ENCODE measurements around the gene DENND1A.

DNA sequence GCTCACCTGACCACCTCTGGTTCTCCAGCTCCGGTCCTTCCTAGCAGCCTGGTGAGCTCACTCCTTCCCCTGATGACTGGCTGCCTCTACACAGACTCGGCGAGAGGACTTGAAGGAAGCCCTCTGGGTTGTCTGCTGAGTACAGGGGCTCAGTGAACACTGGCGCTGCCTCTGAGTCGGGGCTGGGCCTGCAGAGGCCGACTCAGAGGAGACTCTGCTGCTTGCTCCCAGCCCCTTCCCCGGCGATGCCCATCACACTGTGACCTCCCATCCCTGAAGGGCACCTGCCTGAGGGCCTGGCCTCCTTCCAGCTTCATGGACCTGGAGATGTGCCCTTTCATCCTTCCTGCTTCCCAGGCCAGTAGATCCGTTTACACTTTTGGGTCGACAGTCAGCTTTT, 551.9 kb downstream of the DENND1A start:
- TF ChIP-seq, protein P1, sequence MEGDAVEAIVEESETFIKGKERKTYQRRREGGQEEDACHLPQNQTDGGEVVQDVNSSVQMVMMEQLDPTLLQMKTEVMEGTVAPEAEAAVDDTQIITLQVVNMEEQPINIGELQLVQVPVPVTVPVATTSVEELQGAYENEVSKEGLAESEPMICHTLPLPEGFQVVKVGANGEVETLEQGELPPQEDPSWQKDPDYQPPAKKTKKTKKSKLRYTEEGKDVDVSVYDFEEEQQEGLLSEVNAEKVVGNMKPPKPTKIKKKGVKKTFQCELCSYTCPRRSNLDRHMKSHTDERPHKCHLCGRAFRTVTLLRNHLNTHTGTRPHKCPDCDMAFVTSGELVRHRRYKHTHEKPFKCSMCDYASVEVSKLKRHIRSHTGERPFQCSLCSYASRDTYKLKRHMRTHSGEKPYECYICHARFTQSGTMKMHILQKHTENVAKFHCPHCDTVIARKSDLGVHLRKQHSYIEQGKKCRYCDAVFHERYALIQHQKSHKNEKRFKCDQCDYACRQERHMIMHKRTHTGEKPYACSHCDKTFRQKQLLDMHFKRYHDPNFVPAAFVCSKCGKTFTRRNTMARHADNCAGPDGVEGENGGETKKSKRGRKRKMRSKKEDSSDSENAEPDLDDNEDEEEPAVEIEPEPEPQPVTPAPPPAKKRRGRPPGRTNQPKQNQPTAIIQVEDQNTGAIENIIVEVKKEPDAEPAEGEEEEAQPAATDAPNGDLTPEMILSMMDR (IDR thresholded peaks at IDR 0.05), result no peak
- TF ChIP-seq POLR2A (IDR thresholded peaks at IDR 0.05), result no peak

Data from heart left ventricle (tissue), 13 donors.